GM19324 (cell line): ENCODE measurements around the gene CCL4.
"Not testable (repeated sequence)": the region's sequence is repeated elsewhere in the genome, so short reads cannot be mapped to it uniquely, and the experiment has no call there.

Experiments used
- ATAC-seq: cut with Tn5 transposase; IDR thresholded peaks from one replicate; pipeline ENCODE4 v1.9.1; 2021; ENCODE audit warnings: mild to moderate bottlenecking, moderate library complexity; ENCODE audit not compliant: unreplicated experiment, low FRiP score

Gene CCL4

GRCh38 chr17:36087897-36088572, 15.6 kb upstream of the CCL4 start:
- not testable (repeated sequence) for ATAC-seq

- no peak for ATAC-seq
Observed at GRCh38 chr17:36088670-36089338, 14.8 kb upstream of the CCL4 start.

- ATAC-seq, result no peak
Observed at GRCh38 chr17:36089339-36089865, 14.2 kb upstream of the CCL4 start.

GRCh38 chr17:36089888-36090836, 13.5 kb upstream of the CCL4 start, which contains the start of gene CCL3:
Gene CCL3 (minus strand): TSS chr17:36090143. CDS start chr17:36090058, 85 bp downstream.
- peak; percentile 69 for ATAC-seq

- ATAC-seq, result no peak
Observed at GRCh38 chr17:36092230-36092629, 11.4 kb upstream of the CCL4 start.

GRCh38 chr17:36092715-36093114, 10.9 kb upstream of the CCL4 start:
- ATAC-seq, result not testable (repeated sequence)

GRCh38 chr17:36094232-36094631, 9.4 kb upstream of the CCL4 start:
- no peak for ATAC-seq

- ATAC-seq, result no peak
Observed at GRCh38 chr17:36094746-36095145, 8.9 kb upstream of the CCL4 start.

GRCh38 chr17:36095992-36096391, 7.6 kb upstream of the CCL4 start:
- no peak for ATAC-seq

GRCh38 chr17:36099004-36099403, 4.6 kb upstream of the CCL4 start:
- ATAC-seq, result not testable (repeated sequence)

GRCh38 chr17:36104246-36104645, 619 bp downstream of the CCL4 start:
- not testable (repeated sequence) for ATAC-seq

GRCh38 chr17:36104701-36105181, 1.1 kb downstream of the CCL4 start:
- no peak for ATAC-seq

GRCh38 chr17:36105781-36106492, 2.3 kb downstream of the CCL4 start:
- ATAC-seq, result no peak

GRCh38 chr17:36106493-36106835, 2.8 kb downstream of the CCL4 start:
- no peak for ATAC-seq

GRCh38 chr17:36107660-36108059, 4.0 kb downstream of the CCL4 start:
- no peak for ATAC-seq

GRCh38 chr17:36108265-36108664, 4.6 kb downstream of the CCL4 start:
- ATAC-seq, result not testable (repeated sequence)

- ATAC-seq, result no peak
Observed at GRCh38 chr17:36111068-36111490, 7.5 kb downstream of the CCL4 start.

- no peak for ATAC-seq
Observed at GRCh38 chr17:36112572-36112971, 8.9 kb downstream of the CCL4 start.

GRCh38 chr17:36113131-36113530, 9.5 kb downstream of the CCL4 start:
- not testable (repeated sequence) for ATAC-seq
